Measurements from ENCODE around the gene ACTRT2. TPM values are rescaled to one million over a fixed set of nuclear protein-coding genes. Genes with fewer than 3 reads are reported as not detected.

The ACTRT2 gene
- total and polyA plus RNA-seq, 2 donors (not counting 3 experiments of a cell fraction or from before 2014, with no cell fraction given) = not detected

GRCh38 chr1:2971609-2972008, 49.7 kb upstream of the ACTRT2 start:
- Histone ChIP-seq H4K20me1 (replicated peaks; ENCODE audit: control insufficient read depth, extremely low read depth, insufficient read depth, low read length) (no peaks in the 10 kb centered on the region), H3K4me1 (ENCODE audit: control insufficient read depth, extremely low read depth, insufficient read depth, low read length) (no peaks in the 10 kb centered on the region), H2AFZ (ENCODE audit: low read depth, low read length) (no peak overlapping the region), H3K27me3 (ENCODE audit: control insufficient read depth in 2 of 2, insufficient read depth in 2 of 2, low read length in 2 of 2) (no peaks in the 10 kb centered on the region), H3K9ac (replicated peaks; ENCODE audit: extremely low read depth, insufficient read depth, low read length) (no peak overlapping the region), H3K9me1 (replicated peaks; ENCODE audit: control insufficient read depth, extremely low read depth, insufficient read depth, low read length) (no peaks in the 10 kb centered on the region), H3K9me3 (replicated peaks; ENCODE audit: control insufficient read depth, insufficient read depth, low read length) (no peaks in the 10 kb centered on the region), H3K79me2 (ENCODE audit: control insufficient read depth, insufficient read depth, low read length) (no peaks in the 10 kb centered on the region), H3K4me2 (ENCODE audit: insufficient read depth, low read length) (no peak overlapping the region), H3K27ac (ENCODE audit: insufficient read depth, low read depth, low read length) (no peak overlapping the region), H3K4me3 (replicated peaks in 1 of 3; ENCODE audit: insufficient read depth in 1 of 3, low read depth in 1 of 3, low read length in 3 of 3) (no peak overlapping the region), H3K36me3 (ENCODE audit: control insufficient read depth in 2 of 2, extremely low read depth in 1 of 2, insufficient read depth in 2 of 2, low read length in 2 of 2) (no peaks in the 10 kb centered on the region)
- DNase-seq (ENCODE audit: low read depth, low spot score) (no peak), FAIRE-seq (no peak)
- CTCF ChIA-PET = no interaction called here
- TF ChIP-seq EZH2 (IDR thresholded peaks at IDR 0.05; ENCODE audit: borderline replicate concordance, low read depth, low read length, severe bottlenecking) = no peak
- TF ChIP-seq GATA2 (IDR thresholded peaks at IDR 0.05; ENCODE audit: insufficient read depth, insufficient read length, low read depth, low read length) = no peak
- TF ChIP-seq POLR2AphosphoS5 (IDR thresholded peaks at IDR 0.05; ENCODE audit: insufficient read depth, low read depth, low read length) = no peak
- TF ChIP-seq, protein P1, sequence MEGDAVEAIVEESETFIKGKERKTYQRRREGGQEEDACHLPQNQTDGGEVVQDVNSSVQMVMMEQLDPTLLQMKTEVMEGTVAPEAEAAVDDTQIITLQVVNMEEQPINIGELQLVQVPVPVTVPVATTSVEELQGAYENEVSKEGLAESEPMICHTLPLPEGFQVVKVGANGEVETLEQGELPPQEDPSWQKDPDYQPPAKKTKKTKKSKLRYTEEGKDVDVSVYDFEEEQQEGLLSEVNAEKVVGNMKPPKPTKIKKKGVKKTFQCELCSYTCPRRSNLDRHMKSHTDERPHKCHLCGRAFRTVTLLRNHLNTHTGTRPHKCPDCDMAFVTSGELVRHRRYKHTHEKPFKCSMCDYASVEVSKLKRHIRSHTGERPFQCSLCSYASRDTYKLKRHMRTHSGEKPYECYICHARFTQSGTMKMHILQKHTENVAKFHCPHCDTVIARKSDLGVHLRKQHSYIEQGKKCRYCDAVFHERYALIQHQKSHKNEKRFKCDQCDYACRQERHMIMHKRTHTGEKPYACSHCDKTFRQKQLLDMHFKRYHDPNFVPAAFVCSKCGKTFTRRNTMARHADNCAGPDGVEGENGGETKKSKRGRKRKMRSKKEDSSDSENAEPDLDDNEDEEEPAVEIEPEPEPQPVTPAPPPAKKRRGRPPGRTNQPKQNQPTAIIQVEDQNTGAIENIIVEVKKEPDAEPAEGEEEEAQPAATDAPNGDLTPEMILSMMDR (IDR thresholded peaks at IDR 0.05; ENCODE audit: extremely low read depth in 1 of 2, insufficient read depth in 1 of 2, low read depth in 1 of 2, low read length in 2 of 2) = no peak
- TF ChIP-seq POLR2A (IDR thresholded peaks at IDR 0.05; ENCODE audit: low read depth, low read length) = no peak
- TF ChIP-seq MYC (IDR thresholded peaks at IDR 0.05; ENCODE audit: low read depth, low read length) = no peak
- no peak for TF ChIP-seq MAX (IDR thresholded peaks at IDR 0.05; ENCODE audit: insufficient read depth, insufficient read length)
- TF ChIP-seq FOS (IDR thresholded peaks at IDR 0.05; ENCODE audit: borderline replicate concordance, insufficient read depth, low read length) = no peak
- no peak for TF ChIP-seq JUN (IDR thresholded peaks at IDR 0.05; ENCODE audit: borderline replicate concordance, insufficient read depth, insufficient read length, low read depth)
- POLR2A ChIA-PET = no interaction called here
- no TSS peak for BruUV-seq (replicated peaks)
- dilution Hi-C loops (cut with MboI; ENCODE audit: extremely low pct_ligation_motif_present, low sequenced_read_pairs) (no loop called here), intact Hi-C loops (cut with micrococcal nuclease) (no loop called here)

Measured in endothelial cell of umbilical vein (primary cell).